SU-DHL-6 (cell line): ENCODE results near the gene FBXL15.

ENCODE experiments used
- H2AFZ ChIP-seq: fragments of 200-600 bp; sonication (generic); 2 replicates; pipeline ENCODE4 v1.6.1; 2014; ENCODE audit warnings: low read depth, mild to moderate bottlenecking, moderate library complexity, mixed read lengths, antibody characterized with exemption, low read length; ENCODE audit not compliant: severe bottlenecking
- H3F3A ChIP-seq: fragments of 200-600 bp; shearing (Covaris generic); 2 replicates; pipeline ENCODE4 v1.6.0; 2016; ENCODE audit warnings: antibody characterized with exemption, mild to moderate bottlenecking; ENCODE audit not compliant: insufficient read depth
- H3K27ac ChIP-seq: fragments of 200-600 bp; sonication (generic); 2 replicates; pipeline ENCODE4 v1.5.1; 2016; ENCODE audit warnings: low read depth, mild to moderate bottlenecking, low read length, moderate library complexity, mixed read lengths
- H3K27me3 ChIP-seq: fragments of 200-600 bp; sonication (generic), shearing (Covaris generic); 2 replicates; pipeline ENCODE4 v1.6.0; 2014; ENCODE audit warnings: mild to moderate bottlenecking, low read length
- H3K36me3 ChIP-seq: fragments of 200-600 bp; sonication (generic); 2 replicates; pipeline ENCODE4 v1.6.1; 2014; ENCODE audit warnings: mild to moderate bottlenecking, low read length, mixed read lengths
- H3K4me2 ChIP-seq: fragments of 300-600, 200-600 bp; shearing (Covaris generic), sonication (generic); 2 replicates; pipeline ENCODE4 v1.6.0; 2014; ENCODE audit warnings: low read length, low read depth, mild to moderate bottlenecking; ENCODE audit not compliant: poor library complexity, severe bottlenecking
- H3K4me3 ChIP-seq: fragments of 200-600 bp; sonication (generic); 2 replicates; pipeline ENCODE4 v1.5.1; 2014; ENCODE audit warnings: antibody characterized with exemption, low read length, mild to moderate bottlenecking, mixed read lengths; ENCODE audit not compliant: insufficient read depth, poor library complexity, severe bottlenecking
- H3K79me2 ChIP-seq: fragments of 200-600 bp; sonication (generic); 2 replicates; pipeline ENCODE4 v1.6.1; 2014; ENCODE audit warnings: mild to moderate bottlenecking, low read length, moderate library complexity; ENCODE audit not compliant: insufficient read depth
- H3K9ac ChIP-seq: fragments of 200-600 bp; sonication (generic); 2 replicates; pipeline ENCODE4 v1.7.0; 2014; ENCODE audit warnings: mild to moderate bottlenecking, low read length
- H3K9me2 ChIP-seq: fragments of 200-600 bp; sonication (generic); replicated peaks from 2 replicates; pipeline ENCODE4 v1.6.1; 2014; ENCODE audit warnings: low read length; ENCODE audit not compliant: insufficient read depth
- H3K9me3 ChIP-seq: fragments of 200-600 bp; sonication (generic); 2 replicates; pipeline ENCODE4 v1.6.1; 2014; ENCODE audit warnings: low read length, mixed read lengths; ENCODE audit not compliant: insufficient read depth
- H4K20me1 ChIP-seq: fragments of 200-600 bp; sonication (generic); 2 replicates; pipeline ENCODE4 v1.6.1; 2014; ENCODE audit warnings: low read depth, mild to moderate bottlenecking, antibody characterized with exemption, low read length, moderate library complexity, mixed read lengths
- EZH2phosphoT487 ChIP-seq: fragments of 200-600 bp; sonication (generic), shearing (Covaris generic); conservative IDR thresholded peaks from 2 replicates; pipeline ENCODE4 v1.6.1; 2018; ENCODE audit warnings: mild to moderate bottlenecking, antibody characterized with exemption, low read length, moderate library complexity, mixed read lengths
- TF ChIP-seq, protein P1 (sequence below): fragments of 200-600 bp; sonication (generic); IDR thresholded peaks from one replicate; pipeline ENCODE4 v1.5.1; 2017; ENCODE audit warnings: antibody characterized with exemption, mild to moderate bottlenecking, low read length, moderate library complexity; ENCODE audit not compliant: insufficient read depth, poor library complexity, severe bottlenecking

Gene FBXL15

DNA sequence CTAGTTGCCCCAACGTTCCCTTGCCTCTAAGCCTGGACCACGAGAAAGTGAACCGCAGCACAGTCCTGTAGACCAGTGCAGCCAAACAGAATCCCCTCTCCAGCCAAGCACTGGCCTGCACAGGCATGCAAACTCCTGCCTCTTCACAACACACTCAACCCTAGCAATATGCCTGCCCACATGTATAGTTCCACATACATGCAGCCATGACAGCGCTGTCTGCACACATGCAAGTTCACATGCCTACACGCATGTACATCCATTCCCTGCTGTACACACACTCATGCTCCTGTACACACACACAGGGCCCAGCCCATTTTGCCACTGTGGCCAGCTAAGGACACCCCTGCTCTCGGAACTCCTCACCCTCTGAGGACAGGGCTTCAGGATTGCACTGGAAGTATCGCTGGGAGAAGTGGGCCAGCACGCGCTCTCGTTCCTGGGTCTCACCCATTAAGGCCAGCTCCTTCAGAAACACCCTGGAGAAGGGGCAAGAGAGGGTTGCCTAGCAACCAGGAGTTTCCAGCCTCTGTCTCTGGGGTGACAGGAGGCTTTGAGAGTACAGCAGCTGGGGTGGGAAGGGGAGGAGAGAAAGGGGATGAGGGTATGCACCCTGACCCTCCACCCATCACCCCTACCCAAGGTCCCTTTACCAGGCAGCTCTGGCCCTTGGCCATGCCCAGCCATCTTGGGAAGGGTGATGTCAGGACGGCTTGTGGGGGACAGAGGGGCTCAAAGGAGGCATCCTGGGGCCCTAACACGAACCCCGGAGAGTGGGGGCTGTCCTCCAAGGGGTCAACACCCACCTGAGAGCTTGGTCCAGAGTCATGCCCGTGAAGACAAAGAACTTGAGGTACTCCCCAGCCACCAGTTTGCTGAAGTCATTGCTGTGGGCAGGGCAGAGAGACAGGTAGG is 9.0 kb upstream of the FBXL15 start:
- H3F3A ChIP-seq = no peaks in the 10 kb centered on the region
- no peaks in the 10 kb centered on the region for H3K79me2 ChIP-seq
- H3K9me3 ChIP-seq = no peaks in the 10 kb centered on the region
- no peak overlapping the region for H3K27ac ChIP-seq
- H3K4me3 ChIP-seq = no peak overlapping the region
- no peaks in the 10 kb centered on the region for H4K20me1 ChIP-seq
- TF ChIP-seq, protein P1, sequence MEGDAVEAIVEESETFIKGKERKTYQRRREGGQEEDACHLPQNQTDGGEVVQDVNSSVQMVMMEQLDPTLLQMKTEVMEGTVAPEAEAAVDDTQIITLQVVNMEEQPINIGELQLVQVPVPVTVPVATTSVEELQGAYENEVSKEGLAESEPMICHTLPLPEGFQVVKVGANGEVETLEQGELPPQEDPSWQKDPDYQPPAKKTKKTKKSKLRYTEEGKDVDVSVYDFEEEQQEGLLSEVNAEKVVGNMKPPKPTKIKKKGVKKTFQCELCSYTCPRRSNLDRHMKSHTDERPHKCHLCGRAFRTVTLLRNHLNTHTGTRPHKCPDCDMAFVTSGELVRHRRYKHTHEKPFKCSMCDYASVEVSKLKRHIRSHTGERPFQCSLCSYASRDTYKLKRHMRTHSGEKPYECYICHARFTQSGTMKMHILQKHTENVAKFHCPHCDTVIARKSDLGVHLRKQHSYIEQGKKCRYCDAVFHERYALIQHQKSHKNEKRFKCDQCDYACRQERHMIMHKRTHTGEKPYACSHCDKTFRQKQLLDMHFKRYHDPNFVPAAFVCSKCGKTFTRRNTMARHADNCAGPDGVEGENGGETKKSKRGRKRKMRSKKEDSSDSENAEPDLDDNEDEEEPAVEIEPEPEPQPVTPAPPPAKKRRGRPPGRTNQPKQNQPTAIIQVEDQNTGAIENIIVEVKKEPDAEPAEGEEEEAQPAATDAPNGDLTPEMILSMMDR = no peak
- no peak for TF ChIP-seq EZH2phosphoT487
- H2AFZ ChIP-seq = no peak overlapping the region
- H3K36me3 ChIP-seq = no peaks in the 10 kb centered on the region
- H3K9me2 ChIP-seq = no peaks in the 10 kb centered on the region
- no peak overlapping the region for H3K4me2 ChIP-seq
- H3K9ac ChIP-seq = no peak overlapping the region
- H3K27me3 ChIP-seq = no peaks in the 10 kb centered on the region

- H3K27me3 ChIP-seq = no peaks in the 10 kb centered on the region
- no peaks in the 10 kb centered on the region for H3K9me3 ChIP-seq
- no peak for TF ChIP-seq EZH2phosphoT487
- TF ChIP-seq, protein P1 = no peak
- H3K4me3 ChIP-seq = no peak overlapping the region
- H3K9ac ChIP-seq = no peak overlapping the region
- H2AFZ ChIP-seq = no peak overlapping the region
- H3K27ac ChIP-seq = no peak overlapping the region
- no peaks in the 10 kb centered on the region for H4K20me1 ChIP-seq
- H3K4me2 ChIP-seq = no peak overlapping the region
- no peaks in the 10 kb centered on the region for H3F3A ChIP-seq
- no peaks in the 10 kb centered on the region for H3K79me2 ChIP-seq
- H3K9me2 ChIP-seq = no peaks in the 10 kb centered on the region
- H3K36me3 ChIP-seq = no peaks in the 10 kb centered on the region
These were observed 8.3 kb upstream of the FBXL15 start for GRCh38 chr10:102412293-102412692.

GRCh38 chr10:102413053-102413705 is 7.5 kb upstream of the FBXL15 start:
- no peak for TF ChIP-seq EZH2phosphoT487
- TF ChIP-seq, protein P1 = no peak
- Histone ChIP-seq H4K20me1 (no peaks in the 10 kb centered on the region), H2AFZ (no peak overlapping the region), H3F3A (no peaks in the 10 kb centered on the region), H3K9me2 (no peaks in the 10 kb centered on the region), H3K27ac (no peak overlapping the region), H3K9ac (no peak overlapping the region), H3K27me3 (no peaks in the 10 kb centered on the region), H3K9me3 (no peaks in the 10 kb centered on the region), H3K4me3 (no peak overlapping the region), H3K36me3 (no peaks in the 10 kb centered on the region), H3K79me2 (no peaks in the 10 kb centered on the region), H3K4me2 (no peak overlapping the region)
